Measurements from ENCODE around the gene GK.
"Not testable (repeated sequence)": the region's sequence is repeated elsewhere in the genome, so short reads cannot be mapped to it uniquely, and the experiment has no call there.

The GK gene

DNA sequence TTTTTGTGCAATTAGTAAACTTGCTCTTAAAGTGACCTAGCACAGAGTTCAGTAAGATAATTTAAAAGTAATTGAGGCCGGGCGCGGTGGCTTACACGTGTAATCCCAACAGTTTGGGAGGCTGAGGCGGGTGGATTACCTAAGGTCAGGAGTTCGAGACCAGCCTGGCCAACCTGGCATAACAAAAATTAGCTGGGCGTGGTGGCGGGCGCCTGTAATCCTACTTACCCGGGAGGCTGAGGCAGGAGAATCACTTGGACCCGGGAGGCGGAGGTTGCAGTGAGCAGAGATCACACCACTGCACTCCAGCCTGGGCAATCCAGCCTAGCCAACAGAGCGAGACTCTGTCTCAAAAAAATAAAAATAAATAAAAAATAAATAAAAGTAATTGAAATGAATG, 1.2 kb downstream of the GK start:
- DNase-seq (ENCODE audit: low spot score) = not testable (repeated sequence)

DNA sequence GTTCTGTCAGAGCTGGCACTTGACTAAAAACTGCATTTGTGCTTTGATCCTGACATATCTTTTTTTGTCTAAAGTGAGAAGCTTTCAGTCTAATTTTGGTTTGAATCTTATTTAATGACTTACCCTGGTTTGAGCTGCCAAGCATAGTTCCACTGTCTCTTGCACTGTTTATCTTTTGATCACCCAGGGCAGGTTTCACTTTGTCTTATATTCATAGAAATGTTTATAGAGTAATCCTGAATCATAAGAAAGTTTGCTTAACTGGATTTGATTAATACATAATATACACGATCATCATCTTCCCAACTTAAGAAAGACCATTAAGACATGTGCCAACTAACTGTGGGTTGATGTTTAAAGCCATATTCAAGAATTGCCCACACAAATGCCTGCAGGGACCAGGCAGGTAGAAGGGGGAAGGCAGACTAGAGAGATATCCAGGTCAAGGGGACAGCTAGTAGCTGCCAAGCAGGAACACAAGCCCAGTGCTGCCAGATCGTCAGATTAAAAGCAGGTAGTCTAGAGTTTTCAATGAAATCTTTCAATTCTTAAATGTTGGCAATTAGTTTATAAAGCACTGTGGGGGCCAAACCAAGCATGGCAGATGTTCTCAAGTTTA, 1.9 kb downstream of the GK start:
- no peak for DNase-seq (ENCODE audit: low spot score)

DNA sequence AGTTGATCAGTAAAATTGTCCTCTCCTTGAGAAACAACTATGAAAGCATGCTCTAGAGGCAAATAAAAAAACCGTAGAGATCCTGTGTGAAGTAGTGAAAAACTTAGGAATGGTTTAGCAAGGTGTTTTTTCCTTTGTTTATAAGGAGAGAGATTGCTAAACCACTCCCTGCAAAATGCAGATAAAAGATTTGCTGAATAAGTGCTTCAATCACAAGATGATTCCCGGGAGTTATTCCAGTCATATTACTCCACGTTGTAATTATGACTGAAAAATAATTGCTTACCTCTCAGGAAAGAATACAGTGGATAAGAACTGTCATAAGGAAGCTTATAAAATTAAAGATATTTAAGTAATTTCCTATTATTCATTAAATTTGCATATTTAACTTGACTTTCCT, 2.8 kb downstream of the GK start:
- no peak for DNase-seq (ENCODE audit: low spot score)

DNA sequence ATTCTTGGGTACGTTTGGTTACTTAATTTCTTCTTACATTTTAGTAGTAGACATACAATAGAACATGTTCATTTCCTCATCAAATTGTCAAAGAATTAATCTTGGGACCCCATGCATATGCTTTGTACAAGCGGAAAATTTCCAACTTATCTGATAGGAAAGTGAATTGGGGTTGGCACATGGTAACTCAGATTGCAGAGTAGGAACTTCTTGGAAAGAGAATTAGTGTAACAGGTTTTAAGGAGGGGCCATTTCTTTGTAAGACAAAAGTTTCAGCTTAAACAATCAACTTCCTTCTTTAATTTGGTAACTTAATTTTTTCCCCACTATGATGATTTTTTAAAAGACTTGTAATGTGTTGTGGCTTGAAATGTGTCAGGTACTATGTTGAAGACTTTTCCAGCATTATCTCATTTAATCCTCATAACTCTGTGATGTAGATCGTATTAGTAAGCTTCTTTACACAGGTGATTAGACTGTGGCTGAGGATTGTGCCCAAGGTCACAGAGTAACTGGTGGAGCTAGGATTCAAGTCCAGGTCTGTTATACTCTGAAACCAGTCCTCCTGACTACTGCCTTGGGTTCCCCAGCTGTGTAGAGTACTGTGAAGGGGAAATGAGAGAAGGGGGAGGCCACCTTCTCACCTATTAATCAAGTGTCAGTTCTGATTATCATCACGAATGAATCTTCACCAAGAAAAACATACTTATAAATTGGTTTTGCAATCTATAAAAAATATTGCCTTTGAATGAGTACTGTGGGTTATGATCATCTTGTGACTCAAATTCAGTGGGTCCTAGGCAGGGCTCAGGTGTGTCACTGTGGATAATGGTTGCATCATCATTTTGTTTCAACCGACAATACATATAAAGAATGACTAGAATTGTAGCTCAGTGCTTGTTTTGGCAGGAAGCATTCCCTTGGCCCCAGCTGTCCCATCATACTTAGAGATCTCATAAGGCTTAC, 4.3 kb downstream of the GK start:
- DNase-seq (ENCODE audit: low spot score) = no peak

DNA sequence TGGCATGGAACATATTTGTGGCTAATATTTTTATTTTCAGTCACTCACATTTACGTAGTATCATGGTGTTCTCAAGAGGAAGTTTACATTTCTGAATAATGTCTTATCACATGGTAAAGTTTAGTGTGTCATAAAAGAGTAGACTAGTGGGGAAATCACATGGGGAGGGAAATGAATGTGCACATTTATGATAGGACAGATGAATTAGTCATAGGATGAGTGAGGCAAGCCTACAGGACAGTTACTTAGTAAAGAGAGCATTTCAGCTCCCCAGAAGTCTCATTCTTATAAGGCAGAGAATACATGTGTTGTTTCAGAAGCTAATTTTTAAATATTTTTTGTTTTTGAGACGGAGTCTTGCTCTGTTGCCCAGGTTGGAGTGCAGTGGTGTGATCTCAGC, 6.2 kb downstream of the GK start:
- peak; percentile 82 for DNase-seq (ENCODE audit: low spot score)

DNA sequence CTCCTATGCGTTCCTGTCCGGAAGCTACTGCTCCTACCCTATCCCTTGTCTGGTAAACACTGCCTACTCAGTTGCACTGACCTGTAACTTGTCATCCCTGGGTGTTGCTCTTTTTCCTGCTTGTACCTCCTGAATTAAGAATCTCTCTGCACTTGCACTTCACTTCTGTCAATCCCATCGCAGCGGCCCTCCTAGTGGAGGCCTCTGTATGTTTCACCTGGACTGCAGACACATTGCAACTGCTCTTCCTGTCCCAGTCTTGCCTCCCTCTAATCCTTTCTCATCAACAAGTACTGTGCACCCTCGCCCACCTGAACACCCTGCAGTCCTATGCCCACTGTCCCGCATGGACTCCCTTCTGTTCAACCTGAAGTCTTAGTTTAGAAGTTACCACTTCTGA, 8.0 kb downstream of the GK start:
- DNase-seq (ENCODE audit: low spot score) = no peak

DNA sequence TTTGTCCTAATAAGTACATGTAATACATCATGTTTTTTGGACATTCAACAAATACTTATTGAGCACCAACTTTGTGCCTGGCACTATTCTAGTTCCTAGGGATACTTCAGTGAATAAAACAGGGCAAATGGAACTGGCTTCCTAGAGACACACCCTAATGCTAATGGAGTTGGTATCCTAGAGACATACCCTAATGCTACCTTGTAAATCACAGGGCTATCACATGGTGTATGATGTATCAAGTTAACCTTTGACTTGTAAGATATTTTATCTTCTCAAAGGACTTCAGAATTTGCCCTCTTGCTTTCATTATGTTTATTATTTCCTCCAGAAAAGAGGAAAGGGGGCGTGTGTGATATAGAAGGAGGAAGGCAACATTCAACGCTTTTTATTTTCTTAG, 10.1 kb downstream of the GK start:
- no peak for DNase-seq (ENCODE audit: low spot score)

DNA sequence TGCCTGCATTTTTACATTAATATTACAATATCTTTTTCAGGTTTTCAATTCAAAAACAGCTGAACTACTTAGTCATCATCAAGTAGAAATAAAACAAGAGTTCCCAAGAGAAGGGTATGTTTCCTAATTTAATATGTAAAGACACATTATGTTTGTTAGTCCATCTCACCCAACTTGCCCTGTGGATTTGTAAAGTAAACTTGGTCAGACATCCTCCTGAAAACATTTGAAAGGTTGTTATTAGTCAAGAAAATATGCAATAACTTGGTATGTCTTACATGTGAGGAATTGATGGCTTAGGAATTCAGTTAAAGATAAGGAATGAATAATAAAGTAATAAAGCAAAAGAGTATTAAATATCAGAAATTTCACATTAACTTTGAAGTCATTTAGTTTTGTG, 12.2 kb downstream of the GK start:
- DNase-seq (ENCODE audit: low spot score) = no peak

DNA sequence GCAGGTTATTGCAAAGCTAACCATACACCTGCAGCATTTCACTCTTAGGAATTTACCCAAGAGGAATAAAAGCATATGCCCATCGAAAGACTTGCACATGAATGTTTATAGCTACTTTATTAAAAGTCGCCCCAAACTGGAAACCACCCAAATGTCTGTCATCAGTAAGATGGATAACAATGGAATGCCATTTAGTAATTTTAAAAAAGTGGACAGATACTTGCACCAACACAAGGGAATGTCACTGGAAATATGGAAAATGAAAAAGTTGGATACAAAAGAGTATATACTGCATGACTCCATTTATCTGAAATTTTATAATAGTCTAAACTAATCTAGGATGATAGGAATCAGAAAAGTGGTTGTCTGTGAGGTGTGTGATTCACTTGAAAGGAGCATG, 12.9 kb downstream of the GK start:
- DNase-seq (ENCODE audit: low spot score) = no peak

DNA sequence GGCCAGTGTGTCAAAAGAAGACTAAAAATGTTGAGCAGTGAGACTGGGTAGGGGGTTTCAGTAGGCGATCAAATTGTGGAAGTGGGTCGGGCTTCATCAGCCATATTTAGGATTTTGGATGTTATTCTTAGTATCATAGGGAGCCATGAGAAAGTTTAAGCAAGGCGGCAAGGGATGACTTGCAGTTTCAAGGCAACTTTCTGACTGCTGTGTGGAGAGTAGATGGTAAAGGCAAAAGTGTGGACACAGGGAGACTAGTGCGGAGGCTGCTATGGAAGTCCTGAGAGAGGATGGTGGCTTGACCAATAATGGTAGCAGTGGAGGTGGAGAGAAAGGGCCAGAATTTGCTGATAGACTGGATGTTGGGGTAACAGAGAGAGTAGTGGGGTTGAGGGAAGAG, 15.4 kb downstream of the GK start:
- DNase-seq (ENCODE audit: low spot score) = no peak

DNA sequence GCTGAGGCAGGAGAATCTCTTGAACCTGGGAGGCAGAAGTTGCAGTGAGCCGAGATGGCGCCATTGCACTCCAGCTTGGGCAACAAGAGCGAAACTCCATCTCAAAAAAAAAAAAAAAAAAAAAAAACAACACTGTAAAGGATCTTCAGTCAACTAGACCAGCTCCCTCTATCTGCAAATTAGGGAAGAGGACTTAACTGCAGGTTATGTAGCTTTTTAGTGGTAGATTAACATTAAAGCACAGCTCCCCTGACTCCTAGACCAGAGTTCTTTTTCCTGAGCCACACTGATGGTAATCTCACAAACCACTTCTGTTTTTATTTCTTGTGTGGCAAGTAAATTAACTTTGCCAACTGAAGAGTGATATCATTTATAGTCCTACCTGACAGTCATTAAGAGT, 18.0 kb downstream of the GK start:
- not testable (repeated sequence) for DNase-seq (ENCODE audit: low spot score)

DNA sequence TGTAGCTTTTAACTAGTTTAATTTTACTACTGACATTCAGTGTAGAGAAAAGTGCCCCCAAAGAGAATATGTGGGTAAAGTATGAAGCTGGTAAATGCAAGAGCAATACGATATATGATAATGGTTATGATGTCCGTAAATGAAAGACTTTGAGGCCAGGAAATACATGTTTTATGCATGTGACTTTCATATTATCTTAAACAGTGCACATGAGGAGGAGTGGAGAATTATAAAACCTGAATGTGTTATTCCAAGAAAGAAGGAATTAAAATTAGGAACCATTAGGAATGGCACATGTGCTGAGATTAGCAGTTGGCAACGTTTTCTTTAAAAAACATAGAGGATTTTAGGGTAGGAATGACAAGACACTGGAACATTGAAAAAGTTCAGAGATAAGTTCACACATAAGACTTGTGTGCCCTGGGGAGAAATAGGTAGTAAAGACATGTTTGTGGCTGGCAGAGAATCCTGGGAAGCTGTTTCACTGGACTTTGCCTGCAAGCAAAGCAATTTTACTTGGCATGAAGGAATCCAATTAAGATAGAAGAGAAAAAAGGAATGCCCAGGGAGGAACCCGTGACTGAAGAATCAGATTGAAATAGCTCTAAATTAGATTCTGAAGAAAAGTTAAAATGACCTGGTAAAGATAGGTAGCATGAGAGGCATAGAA, 20.0 kb downstream of the GK start:
- peak; percentile 4 for DNase-seq (ENCODE audit: low spot score)

DNA sequence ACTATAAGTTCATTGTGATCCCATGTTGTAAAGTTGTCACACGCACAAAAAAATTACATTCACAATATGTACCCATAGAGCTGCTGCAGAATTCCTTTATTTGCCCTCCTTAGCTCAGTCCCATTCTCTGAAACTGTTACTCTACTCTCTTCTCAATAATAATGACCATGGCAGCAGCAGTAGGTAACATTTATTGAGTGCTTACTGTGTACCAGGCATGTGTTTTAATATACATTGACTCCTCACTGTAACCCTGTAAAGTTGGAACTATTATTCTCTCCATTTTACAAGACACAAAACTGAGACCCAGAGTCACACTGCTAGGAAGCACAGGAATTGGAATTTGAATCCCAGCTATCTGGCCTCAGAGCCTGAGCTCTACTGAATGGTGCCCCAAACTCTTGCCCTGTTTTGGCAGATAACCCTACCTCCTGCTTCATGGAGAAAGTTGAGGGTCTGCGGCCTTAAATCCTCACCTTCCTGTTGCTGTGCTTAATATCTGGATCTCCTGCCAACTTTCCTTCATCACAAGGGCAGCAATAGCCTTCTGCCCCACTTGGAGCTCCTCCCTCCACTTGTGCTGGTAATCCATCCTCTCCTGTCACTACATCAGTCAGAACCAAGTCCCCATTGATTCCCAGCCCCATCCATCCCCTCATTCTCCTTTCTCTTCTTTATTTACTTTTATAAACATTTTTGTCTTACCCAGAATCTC, 20.8 kb downstream of the GK start:
- DNase-seq (ENCODE audit: low spot score) = no peak

DNA sequence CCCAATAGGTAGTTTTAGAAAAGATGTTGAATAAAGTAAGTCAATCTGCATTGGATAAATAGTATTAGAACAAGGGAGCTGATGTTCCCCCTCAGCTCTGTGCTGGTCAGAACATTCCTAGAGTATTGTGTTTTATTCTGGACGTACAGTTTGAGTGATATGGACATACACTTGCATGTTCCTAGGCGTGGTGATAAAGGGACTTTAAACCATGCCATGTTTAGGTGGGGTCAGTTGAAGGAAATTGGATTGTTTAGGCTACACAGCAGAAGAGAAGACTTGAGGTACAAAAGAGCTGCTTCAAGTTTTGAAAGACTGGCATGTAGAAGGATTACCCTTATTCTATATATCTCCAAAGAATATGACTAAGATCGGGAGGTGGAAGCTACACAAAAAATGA, 21.6 kb downstream of the GK start:
- no peak for DNase-seq (ENCODE audit: low spot score)

DNA sequence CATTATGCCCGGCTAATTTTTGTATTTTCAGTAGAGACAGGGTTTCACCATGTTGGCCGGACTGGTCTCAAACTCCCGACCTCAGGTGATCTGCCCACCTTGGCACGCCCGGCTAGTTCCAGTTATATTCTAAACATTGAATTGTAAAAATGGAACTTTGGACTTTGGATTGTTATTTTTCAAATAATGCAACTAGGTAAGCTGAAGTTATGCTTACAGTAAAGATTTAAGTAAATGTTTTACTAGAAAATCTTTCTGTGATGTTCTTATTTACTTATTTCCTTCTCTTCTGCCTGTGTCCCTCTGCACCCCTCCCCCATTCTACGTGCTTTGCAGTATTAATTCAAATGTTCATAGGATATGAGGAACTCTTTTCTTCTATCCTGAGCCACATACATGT, 26.1 kb downstream of the GK start:
- DNase-seq (ENCODE audit: low spot score) = no peak

DNA sequence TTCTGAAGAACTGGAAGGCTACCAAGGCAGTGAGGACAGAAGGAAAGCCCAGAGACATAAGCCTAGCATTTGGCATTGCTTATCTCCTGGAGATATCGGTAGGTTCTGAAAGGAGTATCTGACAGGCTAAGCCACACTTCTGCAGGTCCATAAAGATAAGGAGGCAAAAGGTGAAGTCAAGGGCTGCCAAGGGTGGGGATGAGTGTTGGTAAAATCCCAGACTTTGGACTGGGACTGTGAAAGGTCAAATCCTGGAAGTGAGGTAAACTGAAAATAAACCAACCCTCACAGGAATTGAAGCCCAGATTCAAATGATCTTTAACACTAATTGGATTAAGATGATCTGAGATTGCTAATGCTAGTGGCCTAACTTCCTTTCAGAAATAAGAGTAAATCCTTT, 27.4 kb downstream of the GK start:
- DNase-seq (ENCODE audit: low spot score) = no peak

DNA sequence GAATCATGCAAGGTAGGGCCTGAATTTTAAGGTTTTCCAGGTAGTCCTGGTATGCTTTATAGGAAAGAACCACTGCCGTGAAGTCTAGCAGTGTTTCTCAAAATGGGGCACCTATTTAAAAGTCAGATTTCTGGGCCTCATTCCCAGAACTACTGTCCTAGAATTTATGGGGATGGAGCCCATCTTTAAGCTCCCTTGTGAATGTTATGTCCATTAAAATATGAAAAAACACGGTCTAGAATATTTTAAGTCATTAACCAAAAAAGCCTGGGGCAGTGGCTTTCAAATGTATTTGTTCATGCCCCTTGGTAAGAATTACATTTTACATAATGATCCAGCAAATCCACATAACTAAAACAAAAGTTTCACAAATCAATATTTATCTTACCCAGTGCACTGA, 35.4 kb downstream of the GK start:
- no peak for DNase-seq (ENCODE audit: low spot score)

DNA sequence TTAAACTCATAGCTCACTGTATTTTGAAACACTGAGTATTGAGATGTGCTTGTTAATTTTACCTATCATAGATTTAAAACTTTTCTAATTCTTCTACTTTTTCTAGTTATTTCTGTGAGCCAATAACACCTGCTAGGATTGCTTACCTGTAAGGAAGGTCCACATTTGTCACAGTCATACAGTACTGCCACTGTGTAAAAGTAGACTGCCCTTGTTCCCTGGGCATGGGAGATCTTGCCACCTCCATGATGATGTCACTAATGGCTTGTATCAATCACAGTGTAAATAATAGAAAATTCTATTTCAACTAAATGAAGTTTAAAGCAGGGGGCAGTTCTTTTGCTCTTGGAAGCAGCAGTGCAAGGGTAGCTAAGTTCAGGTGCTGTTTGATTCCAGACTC, 35.9 kb downstream of the GK start:
- DNase-seq (ENCODE audit: low spot score) = no peak

DNA sequence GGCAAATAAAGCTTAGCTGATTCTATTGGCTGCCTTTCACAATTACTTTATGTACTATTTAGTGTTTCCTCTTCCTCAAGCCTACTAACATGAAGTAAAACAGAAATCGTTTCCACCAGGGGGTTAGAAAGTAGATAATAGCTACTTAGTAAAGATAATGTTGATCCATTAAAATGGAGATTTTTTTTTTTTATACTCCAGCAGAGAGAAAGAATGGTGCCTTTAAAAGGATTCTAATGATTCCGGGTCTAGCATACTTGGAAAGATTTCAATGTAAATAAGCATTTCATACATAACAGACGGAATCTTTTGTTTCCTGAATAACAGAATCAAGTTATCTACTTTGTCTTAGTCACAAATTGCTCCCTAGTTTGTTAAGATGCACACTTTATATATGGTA, 37.1 kb downstream of the GK start:
- no peak for DNase-seq (ENCODE audit: low spot score)

DNA sequence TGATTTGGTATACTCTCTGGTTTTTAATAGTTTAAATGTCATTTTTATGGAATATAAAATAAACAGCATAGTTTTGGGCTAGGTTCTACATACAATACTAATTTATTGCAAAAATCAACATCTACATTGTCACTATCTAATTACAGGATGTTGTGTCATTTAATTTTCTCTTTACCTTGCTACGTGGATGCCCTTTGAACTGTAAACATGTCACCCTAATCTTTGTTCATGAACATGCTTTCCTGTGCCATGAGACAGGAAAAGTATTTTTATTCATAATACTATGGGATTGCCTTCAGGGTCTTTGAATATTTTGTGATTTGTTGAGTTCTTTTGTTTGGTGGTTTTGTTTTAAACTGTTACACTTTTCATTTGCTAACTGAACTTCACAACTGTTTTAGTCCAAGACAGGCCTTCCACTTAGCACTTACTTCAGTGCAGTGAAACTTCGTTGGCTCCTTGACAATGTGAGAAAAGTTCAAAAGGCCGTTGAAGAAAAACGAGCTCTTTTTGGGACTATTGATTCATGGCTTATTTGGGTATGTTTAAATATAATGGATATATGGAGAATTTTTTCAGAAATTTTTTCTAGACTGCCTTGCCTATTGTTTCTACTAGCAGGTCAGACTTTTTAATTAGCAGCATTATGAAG, 40.9 kb downstream of the GK start:
- DNase-seq (ENCODE audit: low spot score) = no peak

DNA sequence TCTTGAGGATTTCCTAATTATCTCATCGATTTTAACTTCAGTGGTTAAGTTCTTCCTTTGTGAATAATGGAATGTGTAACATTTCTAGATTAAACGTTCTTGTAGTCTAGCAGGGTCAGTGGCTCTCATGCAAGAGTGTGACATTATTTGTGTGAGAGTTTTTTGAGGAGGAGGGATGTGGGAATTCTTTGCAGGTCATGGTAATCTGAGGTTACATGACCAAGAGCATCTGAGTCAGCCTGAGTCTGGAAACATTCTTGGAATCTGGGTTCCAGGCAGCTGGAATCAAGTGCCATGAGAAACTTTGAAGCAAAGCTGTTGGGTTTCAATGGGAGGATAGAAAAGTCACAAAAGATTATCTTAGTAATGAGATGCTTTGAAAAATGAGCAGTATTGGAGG, 49.5 kb downstream of the GK start:
- no peak for DNase-seq (ENCODE audit: low spot score)

DNA sequence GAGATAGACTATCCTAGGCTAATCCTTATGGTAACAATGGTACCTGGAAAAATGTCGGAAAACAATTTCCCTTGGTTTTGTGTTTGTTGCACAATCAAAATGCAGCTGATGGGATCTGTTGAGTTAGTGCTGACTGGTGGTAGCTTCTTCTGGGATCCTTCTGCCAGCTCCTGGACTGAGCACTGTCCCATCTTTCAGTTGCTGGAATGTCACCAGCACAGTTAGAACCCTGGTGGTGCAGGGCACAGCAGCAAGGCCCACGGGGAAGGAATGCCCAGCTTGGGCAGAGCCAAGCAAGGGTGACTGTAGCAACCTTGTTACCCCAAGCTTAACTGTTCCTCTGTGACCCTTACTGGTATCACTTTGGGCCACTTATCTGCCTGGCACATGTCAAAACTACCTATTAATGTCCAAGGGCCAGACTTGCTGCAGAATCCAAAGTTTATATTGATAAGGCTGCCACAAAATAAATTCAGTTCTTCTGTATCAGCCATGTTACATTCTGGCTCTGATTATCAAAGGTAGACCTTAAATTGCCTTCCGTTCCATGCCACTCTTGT, 53.1 kb downstream of the GK start:
- no peak for DNase-seq (ENCODE audit: low spot score)

All from COLO829 (cell line).